ENCODE data around the gene LPCAT1. TPM values are rescaled to one million over a fixed set of nuclear protein-coding genes. Genes with fewer than 3 reads are reported as not detected.

Gene LPCAT1
- total and polyA plus RNA-seq, 2 of the 4 experiments (the other 2 are of a cell fraction), result 17.7 to 33.6 TPM

- H3K27ac ChIP-seq (ENCODE audit: insufficient read depth, low read length), result no peak overlapping the region
- ChIA-PET CTCF (no interaction called here), POLR2A (ENCODE audit: unreplicated experiment) (no interaction called here)
- H3K9me3 ChIP-seq (ENCODE audit: control insufficient read depth, insufficient read depth, low read length), result no peaks in the 10 kb centered on the region
- no peak overlapping the region for H3K23ac ChIP-seq (ENCODE audit: low read depth, low read length)
- H2AK9ac ChIP-seq (replicated peaks; ENCODE audit: low read depth, low read length, poor library complexity), result no peak overlapping the region
- H3K56ac ChIP-seq (ENCODE audit: extremely low read depth, insufficient read depth, low read length), result no peak overlapping the region
- H2BK20ac ChIP-seq (ENCODE audit: low read depth, low read length), result no peak overlapping the region
- no peak overlapping the region for H3K9ac ChIP-seq (ENCODE audit: low read depth, low read length)
- H3K9me1 ChIP-seq (ENCODE audit: insufficient read depth, low read length), result no peaks in the 10 kb centered on the region
- peaks cover 19% of the 10 kb centered on the region for H3K27me3 ChIP-seq (ENCODE audit: control insufficient read depth, insufficient read depth, low read length)
- H3K4me1 ChIP-seq (ENCODE audit: control insufficient read depth, insufficient read depth, low read length), result no peaks in the 10 kb centered on the region
- no peak overlapping the region for H2AK5ac ChIP-seq (ENCODE audit: low read depth, low read length)
- dilution Hi-C loops (cut with HindIII; ENCODE audit: low sequenced_read_pairs, unreplicated experiment) (no loop called here), in situ Hi-C loops (cut with MboI; ENCODE audit: low sequenced_read_pairs) (no loop called here), intact Hi-C loops (cut with micrococcal nuclease) (no loop called here)
- H3K4me3 ChIP-seq (ENCODE audit: insufficient read depth, low read depth, low read length), result no peak overlapping the region
- no peak overlapping the region for H3K4ac ChIP-seq (ENCODE audit: low read depth, low read length)
- H2BK15ac ChIP-seq (ENCODE audit: low read depth, low read length), result no peak overlapping the region
- no peak overlapping the region for H2AFZ ChIP-seq (replicated peaks; ENCODE audit: low read length, poor library complexity)
- no peak overlapping the region for H4K5ac ChIP-seq (ENCODE audit: low read depth, low read length)
- no peak overlapping the region for H2BK120ac ChIP-seq (ENCODE audit: low read depth, low read length)
- no peak for TF ChIP-seq CHD1 (IDR thresholded peaks at IDR 0.05; ENCODE audit: low read depth, low read length)
- no peak for TF ChIP-seq POLR2A (IDR thresholded peaks at IDR 0.05; ENCODE audit: low read depth, low read length)
- TF ChIP-seq USF2 (IDR thresholded peaks at IDR 0.05; ENCODE audit: low read depth, low read length), result no peak
- TF ChIP-seq RFX5 (IDR thresholded peaks at IDR 0.05; ENCODE audit: low read depth, low read length), result no peak
- no peak for TF ChIP-seq MAFK (IDR thresholded peaks at IDR 0.05; ENCODE audit: low read depth, low read length)
- no peak for TF ChIP-seq BHLHE40 (IDR thresholded peaks at IDR 0.05; ENCODE audit: low read depth, low read length)
- no peak overlapping the region for H2BK5ac ChIP-seq (ENCODE audit: low read depth, low read length, poor library complexity, severe bottlenecking)
- DNase-seq, result no peak
- H3K79me1 ChIP-seq (ENCODE audit: low read depth in 1 of 2, low read length in 2 of 2), result no peaks in the 10 kb centered on the region
- no peaks in the 10 kb centered on the region for H4K20me1 ChIP-seq (ENCODE audit: insufficient read depth, low read length)
- 73% methylated on average over 8 of the region's 20 CpGs; no CpG with 5 or more reads in 1 of the 2 experiments for WGBS, 2 experiments (ENCODE audit: extremely low coverage in 2 of 2, insufficient read length in 1 of 2)
- H3K4me2 ChIP-seq (ENCODE audit: low read depth, low read length), result no peak overlapping the region
- no peak for ATAC-seq (ENCODE audit: low read depth)
- no peaks in the 10 kb centered on the region for H3K36me3 ChIP-seq (ENCODE audit: control insufficient read depth, insufficient read depth, low read length)
- H4K8ac ChIP-seq (ENCODE audit: low read depth in 2 of 2, low read length in 2 of 2), result no peak overlapping the region
- H3K18ac ChIP-seq (ENCODE audit: low read depth, low read length), result no peak overlapping the region
- no peak overlapping the region for H4K91ac ChIP-seq (ENCODE audit: insufficient read depth, low read depth, low read length)
- BruUV-seq (replicated peaks), result no TSS peak
- H3K14ac ChIP-seq (replicated peaks; ENCODE audit: low read depth, low read length), result no peak overlapping the region
Measured at GRCh38 chr5:1537603-1538154, 13.9 kb upstream of the LPCAT1 start.

All from IMR-90 (cell line).